IMR-90 (cell line): ENCODE measurements around the gene TP73. TPM values are rescaled to one million over a fixed set of nuclear protein-coding genes. Genes with fewer than 3 reads are reported as not detected.

Experiments used
- ATAC-seq: fragments of 200-7000 bp; cut with Tn5 transposase; 2 replicates; pipeline ENCODE4 v1.9.1; 2020; ENCODE audit warnings: low read depth, mild to moderate bottlenecking, moderate library complexity
- BruUV-seq: library from RNA; stranded (reverse); fragments of 400-500 nt; replicated peaks from 2 replicates; lab custom pipeline; 2021; lab: Mats Ljungman, UMichigan
- CTCF ChIA-PET: fragments of 300-600 bp; formaldehyde crosslinking; extraction: SDS; loops from one replicate; lab custom pipeline; 2021; ENCODE audit warnings: antibody characterized with exemption; lab: Yijun Ruan, JAX
- POLR2A ChIA-PET: fragments of 300-600 bp; sonication (Branson Sonifier 250); formaldehyde crosslinking; loops from one replicate; lab custom pipeline; 2022; ENCODE audit warnings: antibody characterized with exemption; ENCODE audit not compliant: unreplicated experiment; lab: Charles Lee
- DNase-seq: peaks from one replicate; pipeline ENCODE4 v3.0.0; 2013
- H2AFZ ChIP-seq: replicated peaks from 2 replicates; pipeline ENCODE3; 2013; ENCODE audit warnings: low read length, mild to moderate bottlenecking; ENCODE audit not compliant: poor library complexity
- H2AK5ac ChIP-seq: 2 replicates; pipeline ENCODE4 v1.6.1; 2013; ENCODE audit warnings: low read depth, low read length, inconsistent platforms
- H2AK9ac ChIP-seq: replicated peaks from 2 replicates; pipeline ENCODE3; 2013; ENCODE audit warnings: mild to moderate bottlenecking, low read depth, low read length, moderate library complexity; ENCODE audit not compliant: poor library complexity
- H2BK120ac ChIP-seq: 2 replicates; pipeline ENCODE4 v1.6.1; 2013; ENCODE audit warnings: low read depth, low read length, inconsistent platforms
- H2BK15ac ChIP-seq: 3 replicates; pipeline ENCODE4 v1.6.1; 2013; ENCODE audit warnings: low read depth, low read length, inconsistent platforms
- H2BK20ac ChIP-seq: 2 replicates; pipeline ENCODE4 v1.6.1; 2013; ENCODE audit warnings: low read depth, mild to moderate bottlenecking, inconsistent platforms, low read length, moderate library complexity
- H2BK5ac ChIP-seq: 2 replicates; pipeline ENCODE4 v1.6.1; 2013; ENCODE audit warnings: mild to moderate bottlenecking, low read depth, low read length, inconsistent platforms; ENCODE audit not compliant: poor library complexity, severe bottlenecking
- H3K14ac ChIP-seq: replicated peaks from 2 replicates; pipeline ENCODE4 v1.6.1; 2013; ENCODE audit warnings: low read depth, low read length, inconsistent platforms
- H3K18ac ChIP-seq: 2 replicates; pipeline ENCODE4 v1.6.1; 2013; ENCODE audit warnings: low read depth, low read length, control low read depth
- H3K23ac ChIP-seq: 2 replicates; pipeline ENCODE4 v1.6.1; 2013; ENCODE audit warnings: low read depth, low read length, inconsistent platforms
- H3K27ac ChIP-seq: 2 replicates; pipeline ENCODE4 v1.5.1; 2013; ENCODE audit warnings: mild to moderate bottlenecking, control low read depth, low read length; ENCODE audit not compliant: insufficient read depth
- H3K27me3 ChIP-seq: 2 replicates; pipeline ENCODE4 v1.6.1; 2013; ENCODE audit warnings: low read length; ENCODE audit not compliant: control insufficient read depth, insufficient read depth
- H3K36me3 ChIP-seq: 2 replicates; pipeline ENCODE4 v1.6.1; 2013; ENCODE audit warnings: low read length, mixed read lengths; ENCODE audit not compliant: control insufficient read depth, insufficient read depth
- H3K4ac ChIP-seq: 2 replicates; pipeline ENCODE4 v1.6.1; 2013; ENCODE audit warnings: low read depth, low read length, inconsistent platforms
- H3K4me1 ChIP-seq: 2 replicates; pipeline ENCODE4 v1.6.1; 2013; ENCODE audit warnings: low read length, mixed read lengths; ENCODE audit not compliant: control insufficient read depth, insufficient read depth
- H3K4me2 ChIP-seq: 2 replicates; pipeline ENCODE4 v1.6.1; 2013; ENCODE audit warnings: low read depth, mild to moderate bottlenecking, control low read depth, low read length, moderate library complexity
- H3K4me3 ChIP-seq: 2 replicates; pipeline ENCODE4 v1.5.1; 2013; ENCODE audit warnings: low read depth, mild to moderate bottlenecking, control low read depth, low read length, moderate library complexity; ENCODE audit not compliant: insufficient read depth
- H3K56ac ChIP-seq: 2 replicates; pipeline ENCODE4 v1.6.1; 2013; ENCODE audit warnings: low read length, inconsistent platforms; ENCODE audit not compliant: insufficient read depth; ENCODE audit errors: extremely low read depth
- H3K79me1 ChIP-seq, 2 experiments: 2 replicates each; pipeline ENCODE4 v1.6.1; 2013; ENCODE audit warnings: low read length in 2 of 2, inconsistent platforms in 1 of 2, low read depth in 1 of 2
- H3K9ac ChIP-seq: 2 replicates; pipeline ENCODE4 v1.6.1; 2013; ENCODE audit warnings: low read depth, low read length, control low read depth
- H3K9me1 ChIP-seq: 2 replicates; pipeline ENCODE4 v1.6.1; 2013; ENCODE audit warnings: low read length, inconsistent platforms; ENCODE audit not compliant: insufficient read depth
- H3K9me3 ChIP-seq: 2 replicates; pipeline ENCODE4 v1.6.1; 2013; ENCODE audit warnings: low read length; ENCODE audit not compliant: control insufficient read depth, insufficient read depth
- H4K20me1 ChIP-seq: 2 replicates; pipeline ENCODE4 v1.6.1; 2013; ENCODE audit warnings: low read length, inconsistent platforms; ENCODE audit not compliant: insufficient read depth
- H4K5ac ChIP-seq: 2 replicates; pipeline ENCODE4 v1.6.1; 2013; ENCODE audit warnings: mild to moderate bottlenecking, low read depth, low read length, control low read depth
- H4K8ac ChIP-seq, 2 experiments: 2 replicates each; pipeline ENCODE4 v1.6.1; 2013; ENCODE audit warnings: low read depth in 2 of 2, low read length in 2 of 2, control low read depth in 1 of 2, inconsistent platforms in 1 of 2
- H4K91ac ChIP-seq: 2 replicates; pipeline ENCODE4 v1.6.1; 2013; ENCODE audit warnings: low read depth, low read length, inconsistent platforms; ENCODE audit not compliant: insufficient read depth
- CEBPB ChIP-seq: IDR thresholded peaks from 2 replicates; pipeline ENCODE4 v1.6.1; 2012; ENCODE audit warnings: low read depth, low read length, improper control_type of control experiment
- MAZ ChIP-seq: IDR thresholded peaks from 2 replicates; pipeline ENCODE4 v1.6.1; 2012; ENCODE audit warnings: low read depth, mild to moderate bottlenecking, low read length, improper control_type of control experiment, moderate library complexity, borderline replicate concordance
- NFE2L2 ChIP-seq: fragments of 150-350 bp; IDR thresholded peaks from 2 replicates; pipeline ENCODE4 v1.6.1; 2016; ENCODE audit warnings: low read depth, mild to moderate bottlenecking, low read length
- RCOR1 ChIP-seq: IDR thresholded peaks from 2 replicates; pipeline ENCODE4 v1.6.1; 2012; ENCODE audit warnings: mild to moderate bottlenecking, low read length, improper control_type of control experiment; ENCODE audit not compliant: insufficient replicate concordance
- whole genome bisulfite sequencing, 2 experiments: methylation state at CpG; one replicate each; pipeline versions ENCODE4 v1.1.5 to v1.1.7; 2013; ENCODE audit warnings: missing lambda C conversion rate in 2 of 2; ENCODE audit not compliant: insufficient read length in 1 of 2; ENCODE audit errors: extremely low coverage in 2 of 2; 5-methylcytosine and 5-hydroxymethylcytosine counted together
- dilution Hi-C: fragments of 300-500 bp; cut with HindIII; formaldehyde crosslinking; loops from one replicate; pipeline ENCODE4 v1.14.3; 2018; ENCODE audit warnings: low sequenced_read_pairs; ENCODE audit not compliant: unreplicated experiment
- in situ Hi-C: fragments of 300-500 bp; cut with MboI; formaldehyde crosslinking; loops from 3 replicates; pipeline ENCODE4 v1.14.3; 2019; ENCODE audit warnings: low sequenced_read_pairs, inconsistent platforms, mixed read lengths
- intact Hi-C: fragments of 100-400 bp; cut with micrococcal nuclease; formaldehyde crosslinking; loops from 2 replicates; pipeline ENCODE4 v1.10.0; 2022
- polyA plus RNA-seq, 3 experiments: library from polyadenylated mRNA; depleted of rRNA; stranded (reverse); fragments of >200 nt; gene quantifications; 2 replicates each; pipeline ENCODE4 v1.2.3, GENCODE V29; 2012; ENCODE audit warnings: low replicate concordance in 1 of 3
- total RNA-seq: library from RNA; depleted of rRNA; stranded (reverse); fragments of >200 nt; gene quantifications from 2 replicates; pipeline ENCODE4 v1.2.3, GENCODE V29; 2012
- TF ChIP-seq, protein P1 (sequence below): fragments of 150-350 bp; IDR thresholded peaks from 2 replicates; pipeline ENCODE4 v1.6.1; 2017; ENCODE audit warnings: mild to moderate bottlenecking, antibody characterized with exemption, low read length, low read depth

The TP73 gene
- total and polyA plus RNA-seq, 2 of the 4 experiments (the other 2 are of a cell fraction), result not detected

DNA sequence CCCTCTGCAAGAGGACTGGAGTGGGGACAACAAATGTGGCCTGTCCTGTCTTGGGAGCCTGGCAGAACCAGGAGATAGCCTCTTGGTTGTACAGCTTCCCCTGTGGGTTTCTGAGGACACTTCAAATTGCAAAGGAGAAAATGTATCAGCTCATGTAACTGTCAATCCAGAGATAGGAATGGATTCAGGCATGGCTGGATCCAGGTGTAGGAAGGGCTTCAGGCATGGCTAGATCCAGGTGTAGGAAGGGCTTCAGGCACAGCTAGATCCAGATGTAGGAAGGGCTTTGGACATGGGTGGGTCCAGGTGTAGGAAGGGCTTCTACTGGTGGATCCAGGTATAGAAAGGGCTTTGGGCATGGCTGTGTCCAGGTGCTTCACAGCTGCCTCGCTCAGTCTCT lies 30.9 kb downstream of the TP73 start (continued):
- TF ChIP-seq MAZ (no peak), CEBPB (no peak), RCOR1 (no peak), NFE2L2 (no peak)

- BruUV-seq, result no TSS peak
- H3K9me3 ChIP-seq, result no peaks in the 10 kb centered on the region
- POLR2A ChIA-PET, result no interaction called here
- no peak overlapping the region for H3K9ac ChIP-seq
- H2AK5ac ChIP-seq, result no peak overlapping the region
- TF ChIP-seq CEBPB, result no peak
- TF ChIP-seq, protein P1, sequence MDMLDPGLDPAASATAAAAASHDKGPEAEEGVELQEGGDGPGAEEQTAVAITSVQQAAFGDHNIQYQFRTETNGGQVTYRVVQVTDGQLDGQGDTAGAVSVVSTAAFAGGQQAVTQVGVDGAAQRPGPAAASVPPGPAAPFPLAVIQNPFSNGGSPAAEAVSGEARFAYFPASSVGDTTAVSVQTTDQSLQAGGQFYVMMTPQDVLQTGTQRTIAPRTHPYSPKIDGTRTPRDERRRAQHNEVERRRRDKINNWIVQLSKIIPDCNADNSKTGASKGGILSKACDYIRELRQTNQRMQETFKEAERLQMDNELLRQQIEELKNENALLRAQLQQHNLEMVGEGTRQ, result no peak
- DNase-seq (no peak), ATAC-seq (peak; percentile 81)
- CTCF ChIA-PET, result no interaction called here
- H3K27me3 ChIP-seq, result peaks cover 19% of the 10 kb centered on the region; the same call in 1 of the 2 replicates
- no peak overlapping the region for H2BK5ac ChIP-seq
- no peak overlapping the region for H4K5ac ChIP-seq
- peak overlapping the region; percentile 80 for H2AFZ ChIP-seq
- H3K18ac ChIP-seq, result no peak overlapping the region
- H4K8ac ChIP-seq, result no peak overlapping the region
- H3K4ac ChIP-seq, result no peak overlapping the region
- WGBS, 2 experiments, result 15% methylated on average over 4 of the region's 26 CpGs; no CpG with 5 or more reads in 1 of the 2 experiments
- in situ Hi-C loops, result no loop called here
- H2BK15ac ChIP-seq, result no peak overlapping the region
- no peak overlapping the region; the same call in 1 of the 2 replicates for H3K4me3 ChIP-seq
- H3K14ac ChIP-seq, result no peak overlapping the region
- intact Hi-C loops, result no loop called here
- H4K91ac ChIP-seq, result no peak overlapping the region
- H2BK120ac ChIP-seq, result no peak overlapping the region
- H2BK20ac ChIP-seq, result no peak overlapping the region
- no peak overlapping the region for H3K27ac ChIP-seq
- peak overlapping the region; percentile 63; the same call in 1 of the 2 replicates for H3K4me2 ChIP-seq
- no peaks in the 10 kb centered on the region for H3K36me3 ChIP-seq
- no peaks in the 10 kb centered on the region for H3K79me1 ChIP-seq
- H4K20me1 ChIP-seq, result no peaks in the 10 kb centered on the region
- H3K23ac ChIP-seq, result no peak overlapping the region
- no peaks in the 10 kb centered on the region for H3K4me1 ChIP-seq
- H3K9me1 ChIP-seq, result no peaks in the 10 kb centered on the region
- dilution Hi-C loops, result no loop called here
- H2AK9ac ChIP-seq, result no peak overlapping the region
- no peak overlapping the region for H3K56ac ChIP-seq
Observed at GRCh38 chr1:3683992-3684391, 31.7 kb downstream of the TP73 start.
